NCI-H510A treated with DMSO at 0.1 percent for 48 hours (cell line): ENCODE measurements around the gene SAMD5.

Source experiments
- DNase-seq: peaks from one replicate; lab custom pipeline; 2025; lab: John Stamatoyannopoulos, UW

The SAMD5 gene

GRCh38 chr6:147567141-147567805 is 58.8 kb downstream of the SAMD5 start:
- no peak for DNase-seq

- no peak for DNase-seq
Observed at GRCh38 chr6:147569788-147570187, 61.3 kb downstream of the SAMD5 start.

- no peak for DNase-seq
Observed at GRCh38 chr6:147570681-147571080, 62.2 kb downstream of the SAMD5 start.

GRCh38 chr6:147577488-147577887 is 69.0 kb downstream of the SAMD5 start:
- DNase-seq: no peak

GRCh38 chr6:147578159-147578558 is 69.7 kb downstream of the SAMD5 start:
- DNase-seq: no peak

GRCh38 chr6:147578883-147579282 is 70.4 kb downstream of the SAMD5 start:
- no peak for DNase-seq

- DNase-seq: no peak
Observed at GRCh38 chr6:147579667-147580066, 71.2 kb downstream of the SAMD5 start.

- DNase-seq: no peak
Observed at GRCh38 chr6:147582991-147583390, 74.5 kb downstream of the SAMD5 start.

- no peak for DNase-seq
Observed at GRCh38 chr6:147585256-147585655, 76.8 kb downstream of the SAMD5 start.

- no peak for DNase-seq
Observed at GRCh38 chr6:147586044-147586443, 77.6 kb downstream of the SAMD5 start.

GRCh38 chr6:147587907-147588306 is 79.4 kb downstream of the SAMD5 start:
- DNase-seq: no peak

GRCh38 chr6:147588469-147588868 is 80.0 kb downstream of the SAMD5 start:
- no peak for DNase-seq

GRCh38 chr6:147589739-147590250 is 81.3 kb downstream of the SAMD5 start:
- no peak for DNase-seq

GRCh38 chr6:147595961-147596360 is 87.5 kb downstream of the SAMD5 start:
- no peak for DNase-seq

- DNase-seq: no peak
Observed at GRCh38 chr6:147603392-147604081, 95.0 kb downstream of the SAMD5 start.

GRCh38 chr6:147604373-147604772 is 95.9 kb downstream of the SAMD5 start:
- DNase-seq: no peak

GRCh38 chr6:147611992-147612391 is 103.5 kb downstream of the SAMD5 start:
- no peak for DNase-seq

- DNase-seq: no peak
Observed at GRCh38 chr6:147614501-147614900, 106.0 kb downstream of the SAMD5 start.

- DNase-seq: no peak
Observed at GRCh38 chr6:147615659-147616456, 107.4 kb downstream of the SAMD5 start.

GRCh38 chr6:147617366-147617765 is 108.9 kb downstream of the SAMD5 start:
- no peak for DNase-seq

GRCh38 chr6:147618457-147618856 is 110.0 kb downstream of the SAMD5 start:
- no peak for DNase-seq

GRCh38 chr6:147618927-147619326 is 110.4 kb downstream of the SAMD5 start:
- DNase-seq: no peak
